Measurements from ENCODE around the gene CHRNA3.

DNA sequence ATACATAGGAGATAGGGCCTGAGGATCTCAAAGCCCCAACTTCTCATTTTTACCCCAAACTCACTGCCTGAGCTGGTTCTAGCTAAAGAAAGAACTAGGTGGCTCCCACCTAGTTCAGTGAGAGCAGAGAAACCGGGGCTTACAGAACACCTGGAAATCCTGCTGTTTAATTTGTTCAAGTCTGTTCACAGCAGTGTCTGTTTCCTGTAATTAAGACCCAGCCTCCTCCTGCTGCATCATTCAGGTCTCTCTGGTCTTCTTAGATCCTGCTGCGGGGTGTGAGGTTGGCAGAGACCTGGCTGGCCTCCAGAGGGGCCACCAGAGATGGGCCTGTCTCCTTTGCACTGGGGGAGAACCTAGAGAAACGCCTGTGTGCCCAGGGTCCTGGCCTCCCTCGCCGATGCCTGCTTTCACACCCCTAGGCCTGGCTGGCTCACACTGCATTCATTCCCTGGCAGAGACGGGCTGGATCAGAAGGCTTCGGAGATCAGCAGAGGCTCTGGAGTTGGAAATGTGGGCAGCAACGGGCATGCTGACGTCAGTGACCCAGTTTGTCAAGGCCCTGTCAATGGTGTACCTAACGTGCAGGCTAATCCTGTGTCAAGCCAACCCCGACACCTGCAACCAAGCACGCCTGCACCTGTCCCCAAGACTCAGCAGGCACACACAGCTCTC is 4.9 kb upstream of the CHRNA3 start:
- no peak for TF ChIP-seq EZH2phosphoT487 (IDR thresholded peaks at IDR 0.05; ENCODE audit: low read depth)
- TF ChIP-seq, protein P1, sequence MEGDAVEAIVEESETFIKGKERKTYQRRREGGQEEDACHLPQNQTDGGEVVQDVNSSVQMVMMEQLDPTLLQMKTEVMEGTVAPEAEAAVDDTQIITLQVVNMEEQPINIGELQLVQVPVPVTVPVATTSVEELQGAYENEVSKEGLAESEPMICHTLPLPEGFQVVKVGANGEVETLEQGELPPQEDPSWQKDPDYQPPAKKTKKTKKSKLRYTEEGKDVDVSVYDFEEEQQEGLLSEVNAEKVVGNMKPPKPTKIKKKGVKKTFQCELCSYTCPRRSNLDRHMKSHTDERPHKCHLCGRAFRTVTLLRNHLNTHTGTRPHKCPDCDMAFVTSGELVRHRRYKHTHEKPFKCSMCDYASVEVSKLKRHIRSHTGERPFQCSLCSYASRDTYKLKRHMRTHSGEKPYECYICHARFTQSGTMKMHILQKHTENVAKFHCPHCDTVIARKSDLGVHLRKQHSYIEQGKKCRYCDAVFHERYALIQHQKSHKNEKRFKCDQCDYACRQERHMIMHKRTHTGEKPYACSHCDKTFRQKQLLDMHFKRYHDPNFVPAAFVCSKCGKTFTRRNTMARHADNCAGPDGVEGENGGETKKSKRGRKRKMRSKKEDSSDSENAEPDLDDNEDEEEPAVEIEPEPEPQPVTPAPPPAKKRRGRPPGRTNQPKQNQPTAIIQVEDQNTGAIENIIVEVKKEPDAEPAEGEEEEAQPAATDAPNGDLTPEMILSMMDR (IDR thresholded peaks at IDR 0.05; ENCODE audit: low read depth, low read length), result no peak

Data from OCI-LY3 (cell line).